Liver (tissue), 3 donors: ENCODE measurements around the gene CEMP1.
"Not testable (repeated sequence)": the region's sequence is repeated elsewhere in the genome, so short reads cannot be mapped to it uniquely, and the experiment has no call there.

Source experiments
- EGR1 ChIP-seq, 2 donors: IDR thresholded peaks; 2 replicates each; pipeline ENCODE4 v1.6.1; 2016 to 2018; ENCODE audit warnings: antibody characterized with exemption in 2 of 2, low read depth in 2 of 2
- JUND ChIP-seq, 2 donors: IDR thresholded peaks; 2 replicates each; pipeline ENCODE4 v1.6.1; 2016; ENCODE audit warnings: antibody characterized with exemption in 2 of 2
- TAF1 ChIP-seq: conservative IDR thresholded peaks from 2 replicates; pipeline ENCODE4 v1.6.1; 2016; ENCODE audit warnings: antibody characterized with exemption, mild to moderate bottlenecking
- YY1 ChIP-seq: IDR thresholded peaks from 2 replicates; pipeline ENCODE4 v1.6.1; 2016; ENCODE audit warnings: antibody characterized with exemption, mild to moderate bottlenecking
- TF ChIP-seq, protein P1 (sequence below): fragments of 150-350 bp; IDR thresholded peaks from 2 replicates; pipeline ENCODE4 v1.5.1; 2017; ENCODE audit warnings: improper control_type of control experiment, low read depth, low read length; ENCODE audit not compliant: missing input control
- TF ChIP-seq, protein P2 (sequence below): IDR thresholded peaks from 2 replicates; pipeline ENCODE4 v1.6.1; 2016; ENCODE audit warnings: antibody characterized with exemption
- TF ChIP-seq, protein P3 (sequence below): IDR thresholded peaks from 2 replicates; pipeline ENCODE4 v1.6.1; 2016; ENCODE audit warnings: antibody characterized with exemption
- donor health status: healthy.
- donor health status: healthy.

DNA sequence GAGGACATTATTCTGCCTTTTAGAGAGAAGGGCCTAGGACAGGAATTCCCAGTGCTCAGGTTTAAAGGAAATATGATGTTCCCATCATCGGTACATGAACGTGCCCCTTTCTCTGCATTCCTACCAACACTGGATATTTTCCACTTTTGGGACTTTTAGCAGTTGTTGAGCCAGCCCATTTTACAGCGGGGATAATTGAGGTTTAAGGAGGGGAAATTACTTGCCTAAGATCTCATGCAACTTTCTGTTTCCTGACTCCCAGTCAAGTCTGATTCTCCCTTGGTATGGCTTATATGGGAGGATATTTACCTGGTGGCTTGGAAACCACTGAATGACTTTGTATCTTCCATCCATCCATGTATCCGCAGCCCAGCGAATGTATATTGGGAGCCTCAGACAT lies 3.1 kb upstream of the CEMP1 start:
- TF ChIP-seq TAF1; YY1; JUND (IDR thresholded peaks at IDR 0.05); EGR1 (IDR thresholded peaks at IDR 0.05; ENCODE audit: low read depth in 2 of 2): not testable (repeated sequence)
- TF ChIP-seq, protein P1, sequence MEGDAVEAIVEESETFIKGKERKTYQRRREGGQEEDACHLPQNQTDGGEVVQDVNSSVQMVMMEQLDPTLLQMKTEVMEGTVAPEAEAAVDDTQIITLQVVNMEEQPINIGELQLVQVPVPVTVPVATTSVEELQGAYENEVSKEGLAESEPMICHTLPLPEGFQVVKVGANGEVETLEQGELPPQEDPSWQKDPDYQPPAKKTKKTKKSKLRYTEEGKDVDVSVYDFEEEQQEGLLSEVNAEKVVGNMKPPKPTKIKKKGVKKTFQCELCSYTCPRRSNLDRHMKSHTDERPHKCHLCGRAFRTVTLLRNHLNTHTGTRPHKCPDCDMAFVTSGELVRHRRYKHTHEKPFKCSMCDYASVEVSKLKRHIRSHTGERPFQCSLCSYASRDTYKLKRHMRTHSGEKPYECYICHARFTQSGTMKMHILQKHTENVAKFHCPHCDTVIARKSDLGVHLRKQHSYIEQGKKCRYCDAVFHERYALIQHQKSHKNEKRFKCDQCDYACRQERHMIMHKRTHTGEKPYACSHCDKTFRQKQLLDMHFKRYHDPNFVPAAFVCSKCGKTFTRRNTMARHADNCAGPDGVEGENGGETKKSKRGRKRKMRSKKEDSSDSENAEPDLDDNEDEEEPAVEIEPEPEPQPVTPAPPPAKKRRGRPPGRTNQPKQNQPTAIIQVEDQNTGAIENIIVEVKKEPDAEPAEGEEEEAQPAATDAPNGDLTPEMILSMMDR: not testable (repeated sequence)
- TF ChIP-seq, protein P2, sequence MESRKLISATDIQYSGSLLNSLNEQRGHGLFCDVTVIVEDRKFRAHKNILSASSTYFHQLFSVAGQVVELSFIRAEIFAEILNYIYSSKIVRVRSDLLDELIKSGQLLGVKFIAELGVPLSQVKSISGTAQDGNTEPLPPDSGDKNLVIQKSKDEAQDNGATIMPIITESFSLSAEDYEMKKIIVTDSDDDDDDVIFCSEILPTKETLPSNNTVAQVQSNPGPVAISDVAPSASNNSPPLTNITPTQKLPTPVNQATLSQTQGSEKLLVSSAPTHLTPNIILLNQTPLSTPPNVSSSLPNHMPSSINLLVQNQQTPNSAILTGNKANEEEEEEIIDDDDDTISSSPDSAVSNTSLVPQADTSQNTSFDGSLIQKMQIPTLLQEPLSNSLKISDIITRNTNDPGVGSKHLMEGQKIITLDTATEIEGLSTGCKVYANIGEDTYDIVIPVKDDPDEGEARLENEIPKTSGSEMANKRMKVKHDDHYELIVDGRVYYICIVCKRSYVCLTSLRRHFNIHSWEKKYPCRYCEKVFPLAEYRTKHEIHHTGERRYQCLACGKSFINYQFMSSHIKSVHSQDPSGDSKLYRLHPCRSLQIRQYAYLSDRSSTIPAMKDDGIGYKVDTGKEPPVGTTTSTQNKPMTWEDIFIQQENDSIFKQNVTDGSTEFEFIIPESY: not testable (repeated sequence)
- TF ChIP-seq, protein P3, sequence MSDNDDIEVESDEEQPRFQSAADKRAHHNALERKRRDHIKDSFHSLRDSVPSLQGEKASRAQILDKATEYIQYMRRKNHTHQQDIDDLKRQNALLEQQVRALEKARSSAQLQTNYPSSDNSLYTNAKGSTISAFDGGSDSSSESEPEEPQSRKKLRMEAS: not testable (repeated sequence)
